Trophoblast cell (in vitro differentiated cells and primary cell): Measurements from ENCODE around the gene CPT1A.

Experiments used
- DNase-seq, 2 donors: peaks; one replicate each; pipeline ENCODE4 v3.0.0-alpha.2; 2016
- H2AFZ ChIP-seq: 2 replicates; pipeline ENCODE4 v1.6.1; 2013; ENCODE audit warnings: low read length, moderate library complexity, mild to moderate bottlenecking; ENCODE audit not compliant: insufficient read depth, poor library complexity
- H2AK5ac ChIP-seq: 2 replicates; pipeline ENCODE4 v1.6.1; 2013; ENCODE audit warnings: mild to moderate bottlenecking, low read length
- H2BK120ac ChIP-seq: 2 replicates; pipeline ENCODE4 v1.6.1; 2013; ENCODE audit warnings: low read length, mild to moderate bottlenecking, moderate library complexity; ENCODE audit not compliant: insufficient read depth, poor library complexity
- H2BK12ac ChIP-seq: 2 replicates; pipeline ENCODE4 v1.6.1; 2013; ENCODE audit warnings: mild to moderate bottlenecking, low read length, moderate library complexity
- H2BK5ac ChIP-seq: 2 replicates; pipeline ENCODE4 v1.6.1; 2013; ENCODE audit warnings: low read length, low read depth, moderate library complexity, mild to moderate bottlenecking; ENCODE audit not compliant: poor library complexity
- H3K14ac ChIP-seq: 2 replicates; pipeline ENCODE4 v1.6.1; 2013; ENCODE audit warnings: mild to moderate bottlenecking, low read length
- H3K18ac ChIP-seq: 2 replicates; pipeline ENCODE4 v1.6.1; 2013; ENCODE audit warnings: mild to moderate bottlenecking, low read length
- H3K23ac ChIP-seq: 2 replicates; pipeline ENCODE4 v1.6.1; 2013; ENCODE audit warnings: low read length
- H3K27ac ChIP-seq: 2 replicates; pipeline ENCODE4 v1.5.1; 2013; ENCODE audit warnings: low read depth, mild to moderate bottlenecking, inconsistent platforms, low read length, moderate library complexity
- H3K27me3 ChIP-seq: 2 replicates; pipeline ENCODE4 v1.6.1; 2013; ENCODE audit warnings: inconsistent platforms, mild to moderate bottlenecking, low read length, moderate library complexity; ENCODE audit not compliant: insufficient read depth
- H3K36me3 ChIP-seq, 2 experiments: 1 replicate in 1 of 2; 2 replicates in 1 of 2; pipeline ENCODE4 v1.6.1; 2013; ENCODE audit warnings: low read length in 2 of 2, mild to moderate bottlenecking in 2 of 2, moderate library complexity in 1 of 2; ENCODE audit not compliant: insufficient read depth in 2 of 2, control insufficient read depth in 1 of 2
- H3K4ac ChIP-seq: 2 replicates; pipeline ENCODE4 v1.6.1; 2013; ENCODE audit warnings: low read depth, mild to moderate bottlenecking, low read length, moderate library complexity
- H3K4me1 ChIP-seq, 2 experiments: 1 replicate in 1 of 2; 2 replicates in 1 of 2; pipeline ENCODE4 v1.6.1; 2013; ENCODE audit warnings: low read length in 2 of 2, mild to moderate bottlenecking in 2 of 2, moderate library complexity in 1 of 2; ENCODE audit not compliant: insufficient read depth in 2 of 2, control insufficient read depth in 1 of 2
- H3K4me2 ChIP-seq: 2 replicates; pipeline ENCODE4 v1.6.1; 2013; ENCODE audit warnings: inconsistent platforms, mild to moderate bottlenecking, low read length, moderate library complexity
- H3K4me3 ChIP-seq: 2 replicates; pipeline ENCODE4 v1.5.1; 2013; ENCODE audit warnings: mild to moderate bottlenecking, low read depth, low read length, inconsistent platforms
- H3K79me1 ChIP-seq: one replicate; pipeline ENCODE4 v1.6.1; 2013; ENCODE audit warnings: low read length
- H3K79me2 ChIP-seq: 2 replicates; pipeline ENCODE4 v1.6.1; 2013; ENCODE audit warnings: low read length, mild to moderate bottlenecking; ENCODE audit not compliant: control insufficient read depth, insufficient read depth, poor library complexity
- H3K9ac ChIP-seq: 2 replicates; pipeline ENCODE4 v1.6.1; 2013; ENCODE audit warnings: mild to moderate bottlenecking, low read length
- H3K9me3 ChIP-seq: 2 replicates; pipeline ENCODE4 v1.6.1; 2013; ENCODE audit warnings: low read depth, mild to moderate bottlenecking, control low read depth, inconsistent platforms, low read length; ENCODE audit not compliant: insufficient read depth
- H4K12ac ChIP-seq: 2 replicates; pipeline ENCODE4 v1.6.1; 2013; ENCODE audit warnings: low read depth, mild to moderate bottlenecking, low read length, moderate library complexity
- H4K8ac ChIP-seq: 2 replicates; pipeline ENCODE4 v1.6.1; 2013; ENCODE audit warnings: low read depth, mild to moderate bottlenecking, low read length, moderate library complexity
- H4K91ac ChIP-seq: one replicate; pipeline ENCODE4 v1.6.1; 2013; ENCODE audit warnings: low read depth, mild to moderate bottlenecking, low read length, moderate library complexity
- WGBS: extraction: QIAGEN DNeasy Blood & Tissue Kit; methylation state at CpG from one replicate; pipeline ENCODE4 v1.1.7; 2013; ENCODE audit warnings: missing lambda C conversion rate; ENCODE audit not compliant: insufficient read length, insufficient coverage; ENCODE audit errors: extremely low coverage; 5-methylcytosine and 5-hydroxymethylcytosine counted together

CPT1A gene

GRCh38 chr11:68838572-68838964, 3.1 kb downstream of the CPT1A start:
- H2AFZ ChIP-seq = no peak overlapping the region
- peak overlapping the region; percentile 47 for H4K91ac ChIP-seq
- no peak overlapping the region for H2BK120ac ChIP-seq
- H3K36me3 ChIP-seq = no peaks in the 10 kb centered on the region
- no peak overlapping the region for H3K27ac ChIP-seq
- no peak overlapping the region for H3K4ac ChIP-seq
- H2BK12ac ChIP-seq = no peak overlapping the region
- peak overlapping the region; percentile 27 for H3K14ac ChIP-seq
- peaks cover 8% of the 10 kb centered on the region for H3K9me3 ChIP-seq
- no peaks in the 10 kb centered on the region for H3K79me2 ChIP-seq
- no peak overlapping the region for H3K23ac ChIP-seq
- H3K4me1 ChIP-seq = peaks cover 12 to 16% of the 10 kb centered on the region in 2 experiments
- H3K4me2 ChIP-seq = peak overlapping the region; percentile 72
- peaks cover 2% of the 10 kb centered on the region for H3K79me1 ChIP-seq
- no peak overlapping the region for H3K18ac ChIP-seq
- peaks cover 34% of the 10 kb centered on the region for H3K27me3 ChIP-seq
- no CpG with 5 or more reads among the region's 8 CpGs for WGBS
- H2BK5ac ChIP-seq = no peak overlapping the region
- H4K12ac ChIP-seq = no peak overlapping the region
- no peak overlapping the region for H3K4me3 ChIP-seq
- peak overlapping the region; percentile 31 for H4K8ac ChIP-seq
- peak in 1 of 2 donors; percentile 41 for DNase-seq
- H2AK5ac ChIP-seq = no peak overlapping the region
- no peak overlapping the region for H3K9ac ChIP-seq

GRCh38 chr11:68837583-68838571, 3.8 kb downstream of the CPT1A start:
- Histone ChIP-seq H3K79me2 (no peaks in the 10 kb centered on the region), H2BK12ac (peak overlapping the region; percentile 38), H3K18ac (no peak overlapping the region), H3K4ac (no peak overlapping the region), H2AFZ (no peak overlapping the region), H4K8ac (no peak overlapping the region), H4K12ac (no peak overlapping the region), H3K36me3 (no peaks in the 10 kb centered on the region), H3K14ac (no peak overlapping the region), H2BK5ac (no peak overlapping the region), H2BK120ac (no peak overlapping the region), H3K27ac (no peak overlapping the region), H3K79me1 (peaks cover 2% of the 10 kb centered on the region), H4K91ac (no peak overlapping the region), H3K23ac (no peak overlapping the region), H3K27me3 (peaks cover 28% of the 10 kb centered on the region), H3K4me1 (peaks cover 12 to 16% of the 10 kb centered on the region in 2 experiments), H2AK5ac (no peak overlapping the region), H3K9me3 (peaks cover 8% of the 10 kb centered on the region), H3K4me3 (no peak overlapping the region), H3K4me2 (no peak overlapping the region), H3K9ac (no peak overlapping the region)
- no CpG with 5 or more reads among the region's 17 CpGs for WGBS
- peak in 1 of 2 donors; percentile 25 for DNase-seq

GRCh38 chr11:68835749-68836148, 6.0 kb downstream of the CPT1A start:
- WGBS = no CpG with 5 or more reads among the region's 4 CpGs
- peaks cover under 1% of the 10 kb centered on the region for H3K9me3 ChIP-seq
- H3K4ac ChIP-seq = no peak overlapping the region
- no peak overlapping the region for H2BK12ac ChIP-seq
- peaks cover 7 to 11% of the 10 kb centered on the region in 2 experiments for H3K4me1 ChIP-seq
- no peak overlapping the region for H3K14ac ChIP-seq
- H3K79me2 ChIP-seq = no peaks in the 10 kb centered on the region
- no peak overlapping the region for H3K23ac ChIP-seq
- no peak overlapping the region for H4K12ac ChIP-seq
- H3K27me3 ChIP-seq = peaks cover 8% of the 10 kb centered on the region
- H2AFZ ChIP-seq = no peak overlapping the region
- H3K36me3 ChIP-seq = no peaks in the 10 kb centered on the region
- no peak overlapping the region for H2BK120ac ChIP-seq
- H4K8ac ChIP-seq = no peak overlapping the region
- no peak for DNase-seq
- H3K27ac ChIP-seq = no peak overlapping the region
- no peak overlapping the region for H3K4me3 ChIP-seq
- no peak overlapping the region for H2BK5ac ChIP-seq
- H2AK5ac ChIP-seq = no peak overlapping the region
- no peak overlapping the region for H4K91ac ChIP-seq
- peaks cover 2% of the 10 kb centered on the region for H3K79me1 ChIP-seq
- H3K18ac ChIP-seq = no peak overlapping the region
- H3K4me2 ChIP-seq = no peak overlapping the region
- H3K9ac ChIP-seq = no peak overlapping the region

GRCh38 chr11:68835328-68835727, 6.4 kb downstream of the CPT1A start:
- H3K27ac ChIP-seq = no peak overlapping the region
- no peak overlapping the region for H3K4ac ChIP-seq
- H3K27me3 ChIP-seq = peaks cover 4% of the 10 kb centered on the region
- H2BK12ac ChIP-seq = no peak overlapping the region
- H3K36me3 ChIP-seq = no peaks in the 10 kb centered on the region
- no peak overlapping the region for H3K4me2 ChIP-seq
- no peak overlapping the region for H2AFZ ChIP-seq
- no peak overlapping the region for H2AK5ac ChIP-seq
- no peak overlapping the region for H4K91ac ChIP-seq
- H3K23ac ChIP-seq = no peak overlapping the region
- H2BK5ac ChIP-seq = no peak overlapping the region
- H3K4me1 ChIP-seq = peaks cover 5 to 9% of the 10 kb centered on the region in 2 experiments
- WGBS = no CpG with 5 or more reads among the region's 5 CpGs
- H3K9ac ChIP-seq = no peak overlapping the region
- no peak for DNase-seq
- no peak overlapping the region for H4K8ac ChIP-seq
- H3K9me3 ChIP-seq = no peaks in the 10 kb centered on the region
- H3K79me1 ChIP-seq = peaks cover 2% of the 10 kb centered on the region
- H3K14ac ChIP-seq = no peak overlapping the region
- H3K4me3 ChIP-seq = no peak overlapping the region
- H2BK120ac ChIP-seq = no peak overlapping the region
- H4K12ac ChIP-seq = no peak overlapping the region
- H3K18ac ChIP-seq = no peak overlapping the region
- H3K79me2 ChIP-seq = no peaks in the 10 kb centered on the region
